MCF 10A (cell line): ENCODE measurements around the gene MED10. TPM values are rescaled to one million over a fixed set of nuclear protein-coding genes. Genes with fewer than 3 reads are reported as not detected.
A peak's percentile ranks its signal among the peaks of the same experiment; 100 is the strongest.

Experiments
- BruUV-seq: library from RNA; stranded (reverse); fragments of 400-500 nt; replicated peaks from 2 replicates; lab custom pipeline; 2021; lab: Mats Ljungman, UMichigan
- CTCF ChIA-PET: fragments of 300-600 bp; sonication (Branson Sonifier 250); formaldehyde crosslinking; extraction: SDS; loops from one replicate; lab custom pipeline; 2021; ENCODE audit warnings: antibody characterized with exemption, inconsistent platforms; lab: Yijun Ruan, JAX
- POLR2A ChIA-PET: fragments of 300-600, 350-650 bp; sonication (Branson Sonifier 250); formaldehyde crosslinking; extraction: SDS; loops from one replicate; lab custom pipeline; 2020; ENCODE audit warnings: antibody characterized with exemption, inconsistent platforms; lab: Yijun Ruan, JAX
- DNase-seq: peaks from one replicate; pipeline ENCODE4 v3.0.0-alpha.2; 2018; ENCODE audit not compliant: unreplicated experiment
- H3K27ac Mint-ChIP-seq: one replicate; pipeline ENCODE4 v1.8.0; 2022; ENCODE audit warnings: mild to moderate bottlenecking, low read depth, mixed read lengths; ENCODE audit not compliant: unreplicated experiment
- H3K27me3 Mint-ChIP-seq: one replicate; pipeline ENCODE4 v1.8.0; 2022; ENCODE audit warnings: mixed read lengths; ENCODE audit not compliant: insufficient read depth, unreplicated experiment
- H3K36me3 Mint-ChIP-seq: one replicate; pipeline ENCODE4 v1.8.0; 2022; ENCODE audit warnings: mild to moderate bottlenecking, moderate library complexity, mixed read lengths; ENCODE audit not compliant: insufficient read depth, unreplicated experiment
- H3K4me1 Mint-ChIP-seq: one replicate; pipeline ENCODE4 v1.8.0; 2022; ENCODE audit warnings: mixed read lengths; ENCODE audit not compliant: insufficient read depth, unreplicated experiment
- H3K4me3 Mint-ChIP-seq: one replicate; pipeline ENCODE4 v1.8.0; 2022; ENCODE audit warnings: mild to moderate bottlenecking, moderate library complexity, mixed read lengths; ENCODE audit not compliant: unreplicated experiment
- H3K9me3 Mint-ChIP-seq: one replicate; pipeline ENCODE4 v1.8.0; 2022; ENCODE audit warnings: mixed read lengths; ENCODE audit not compliant: unreplicated experiment
- intact Hi-C: fragments of 100-400 bp; cut with micrococcal nuclease; formaldehyde crosslinking; loops from 2 replicates; pipeline ENCODE4 v1.14.1; 2022
- total RNA-seq: library from RNA; stranded (reverse); gene quantifications from 2 replicates; pipeline ENCODE4 v1.2.3, GENCODE V29; 2022
- TF ChIP-seq, protein P1 (sequence below): fragments of 200-600 bp; IDR thresholded peaks from one replicate; pipeline ENCODE4 v1.8.0; 2022; ENCODE audit warnings: antibody characterized with exemption, mild to moderate bottlenecking; ENCODE audit not compliant: unreplicated experiment

MED10 gene
- total RNA-seq, 1 experiment from 2014 or later: 85.1 TPM

DNA sequence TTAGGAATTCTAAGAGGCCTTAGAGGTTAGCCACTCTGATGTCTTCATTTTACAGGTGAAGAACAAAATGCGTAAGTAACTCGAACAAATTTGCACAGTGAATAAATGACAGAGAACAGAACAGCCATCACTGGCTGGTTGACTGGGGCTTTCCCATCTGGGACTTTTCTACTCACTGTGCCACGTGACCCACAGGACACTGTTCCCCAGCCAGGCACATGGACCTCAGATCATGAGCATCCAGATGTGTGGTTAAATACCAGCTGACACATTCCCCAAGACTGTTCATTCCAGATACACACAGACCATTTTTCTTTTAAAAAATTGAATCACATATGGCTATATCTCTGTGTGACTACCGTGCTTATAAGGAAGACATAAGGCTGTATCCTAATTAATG, 25.8 kb upstream of the MED10 start:
- TF ChIP-seq, protein P1, sequence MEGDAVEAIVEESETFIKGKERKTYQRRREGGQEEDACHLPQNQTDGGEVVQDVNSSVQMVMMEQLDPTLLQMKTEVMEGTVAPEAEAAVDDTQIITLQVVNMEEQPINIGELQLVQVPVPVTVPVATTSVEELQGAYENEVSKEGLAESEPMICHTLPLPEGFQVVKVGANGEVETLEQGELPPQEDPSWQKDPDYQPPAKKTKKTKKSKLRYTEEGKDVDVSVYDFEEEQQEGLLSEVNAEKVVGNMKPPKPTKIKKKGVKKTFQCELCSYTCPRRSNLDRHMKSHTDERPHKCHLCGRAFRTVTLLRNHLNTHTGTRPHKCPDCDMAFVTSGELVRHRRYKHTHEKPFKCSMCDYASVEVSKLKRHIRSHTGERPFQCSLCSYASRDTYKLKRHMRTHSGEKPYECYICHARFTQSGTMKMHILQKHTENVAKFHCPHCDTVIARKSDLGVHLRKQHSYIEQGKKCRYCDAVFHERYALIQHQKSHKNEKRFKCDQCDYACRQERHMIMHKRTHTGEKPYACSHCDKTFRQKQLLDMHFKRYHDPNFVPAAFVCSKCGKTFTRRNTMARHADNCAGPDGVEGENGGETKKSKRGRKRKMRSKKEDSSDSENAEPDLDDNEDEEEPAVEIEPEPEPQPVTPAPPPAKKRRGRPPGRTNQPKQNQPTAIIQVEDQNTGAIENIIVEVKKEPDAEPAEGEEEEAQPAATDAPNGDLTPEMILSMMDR: no peak
- Mint-ChIP-seq H3K4me3 (no peak overlapping the region), H3K27me3 (no peaks in the 10 kb centered on the region), H3K4me1 (peaks cover 13% of the 10 kb centered on the region), H3K27ac (no peak overlapping the region), H3K9me3 (no peaks in the 10 kb centered on the region), H3K36me3 (peaks cover 6% of the 10 kb centered on the region)
- ChIA-PET POLR2A (no interaction called here), CTCF (interaction anchor here (0.5 to 0.6 kb wide), 2 partner anchors 14 to 1451 kb away, joined by 3 to 4 read pairs; no protein-coding TSS in a partner anchor)
- DNase-seq: no peak
- intact Hi-C loops: no loop called here
- BruUV-seq: no TSS peak

DNA sequence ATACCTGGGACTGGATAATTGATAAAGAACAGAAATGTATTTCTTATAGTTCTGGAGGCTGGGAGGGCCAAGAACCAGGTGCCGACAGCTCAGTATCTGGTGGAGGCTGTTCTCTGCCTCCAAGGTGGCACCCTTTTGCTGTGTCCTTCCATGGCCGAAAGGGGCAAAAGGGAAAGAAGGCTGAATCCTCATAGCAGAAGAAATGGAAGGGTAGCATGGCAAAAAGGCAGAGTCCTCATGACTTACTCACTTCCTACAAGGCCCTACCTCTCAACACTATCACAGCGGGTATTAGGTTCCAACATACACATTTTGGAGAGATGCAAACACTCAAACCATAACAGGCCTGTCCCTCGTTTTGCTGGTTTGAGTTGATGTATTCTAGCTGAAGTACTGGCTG, 25.1 kb upstream of the MED10 start:
- BruUV-seq: no TSS peak
- H3K27me3 Mint-ChIP-seq: no peaks in the 10 kb centered on the region
- TF ChIP-seq, protein P1: no peak
- intact Hi-C loops: no loop called here
- H3K27ac Mint-ChIP-seq: no peak overlapping the region
- peaks cover 6% of the 10 kb centered on the region for H3K36me3 Mint-ChIP-seq
- ChIA-PET POLR2A (interaction anchor here (0.5 kb wide), 1 partner anchor 296 kb away, joined by 3 read pairs; no protein-coding TSS in a partner anchor), CTCF (no interaction called here)
- H3K4me1 Mint-ChIP-seq: peaks cover 13% of the 10 kb centered on the region
- H3K4me3 Mint-ChIP-seq: no peak overlapping the region
- H3K9me3 Mint-ChIP-seq: no peaks in the 10 kb centered on the region
- no peak for DNase-seq

DNA sequence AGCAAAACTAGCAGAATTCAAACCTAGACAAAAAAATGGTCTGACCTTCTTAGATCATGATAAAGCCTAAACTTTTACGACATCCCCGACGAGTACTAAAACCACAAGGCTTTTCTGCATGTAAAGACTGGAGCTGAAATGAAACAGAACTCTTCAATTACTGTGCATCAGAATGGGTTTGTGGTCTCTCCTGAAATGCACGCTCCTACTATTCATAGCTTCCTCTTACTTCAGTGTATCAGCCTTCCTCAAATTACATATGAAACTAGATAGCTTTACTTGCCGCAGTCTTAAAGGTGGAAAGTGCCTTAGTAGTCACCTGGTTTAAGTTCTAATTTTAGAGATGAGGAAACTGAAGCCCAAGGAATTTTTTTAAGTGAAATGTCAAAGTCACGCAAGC, 24.6 kb upstream of the MED10 start:
- ChIA-PET CTCF (interaction anchor here (0.7 to 0.8 kb wide), 2 partner anchors 32 to 783 kb away, joined by 3 read pairs; no protein-coding TSS in a partner anchor), POLR2A (no interaction called here)
- H3K36me3 Mint-ChIP-seq: peaks cover 6% of the 10 kb centered on the region
- no peak for DNase-seq
- TF ChIP-seq, protein P1: no peak
- intact Hi-C loops: no loop called here
- H3K4me3 Mint-ChIP-seq: no peak overlapping the region
- no TSS peak for BruUV-seq
- H3K9me3 Mint-ChIP-seq: no peaks in the 10 kb centered on the region
- peaks cover 13% of the 10 kb centered on the region for H3K4me1 Mint-ChIP-seq
- no peaks in the 10 kb centered on the region for H3K27me3 Mint-ChIP-seq
- no peak overlapping the region for H3K27ac Mint-ChIP-seq

DNA sequence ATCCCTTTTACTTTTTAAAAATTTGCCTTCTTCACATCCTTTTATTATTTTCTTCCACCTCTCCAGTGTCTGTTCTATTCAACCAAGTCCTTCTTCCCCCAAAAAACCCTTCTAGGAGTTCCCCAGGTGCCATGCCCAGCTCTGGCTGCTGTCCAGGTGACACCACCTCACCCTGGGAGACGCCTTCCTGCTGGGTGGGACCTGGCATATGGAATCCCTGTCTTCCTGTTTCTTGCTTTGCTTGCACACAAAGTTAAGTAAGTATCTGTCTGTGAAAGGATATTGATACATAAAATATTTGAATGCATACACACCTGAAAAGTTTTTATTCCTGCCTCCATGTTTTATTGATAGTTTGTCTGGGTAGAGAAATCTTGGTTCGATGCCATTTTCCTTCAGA, 23.1 kb upstream of the MED10 start:
- CTCF ChIA-PET: no interaction called here
- no TSS peak for BruUV-seq
- Mint-ChIP-seq H3K36me3 (peaks cover 6% of the 10 kb centered on the region), H3K4me1 (peaks cover 13% of the 10 kb centered on the region), H3K27ac (no peak overlapping the region), H3K4me3 (no peak overlapping the region), H3K27me3 (no peaks in the 10 kb centered on the region), H3K9me3 (no peaks in the 10 kb centered on the region)
- intact Hi-C loops: no loop called here
- TF ChIP-seq, protein P1: no peak
- POLR2A ChIA-PET: interaction anchor here (0.6 kb wide), 1 partner anchor 735 kb away, joined by 3 read pairs; no protein-coding TSS in a partner anchor
- peak; percentile 37 for DNase-seq
